H1 (cell line): ENCODE measurements around the gene MMP1. TPM values are rescaled to one million over a fixed set of nuclear protein-coding genes. Genes with fewer than 3 reads are reported as not detected.

Experiments
- BRCA1 ChIP-seq: IDR thresholded peaks from 2 replicates; pipeline ENCODE4 v1.6.1; 2012; ENCODE audit warnings: low read depth, low read length, improper control_type of control experiment
- CHD7 ChIP-seq: fragments of 300-600 bp; sonication (generic); IDR thresholded peaks from 2 replicates; pipeline ENCODE4 v1.7.1; 2012; ENCODE audit warnings: low read length, moderate library complexity, mild to moderate bottlenecking, inconsistent platforms; ENCODE audit not compliant: insufficient replicate concordance
- CTBP2 ChIP-seq: IDR thresholded peaks from 2 replicates; pipeline ENCODE4 v1.7.0; 2011; ENCODE audit warnings: borderline replicate concordance, mild to moderate bottlenecking, moderate library complexity, mixed read lengths, low read length; ENCODE audit not compliant: insufficient read depth, insufficient read length
- EZH2 ChIP-seq: fragments of 200-600 bp; sonication (generic); IDR thresholded peaks from 2 replicates; pipeline ENCODE4 v1.7.1; 2012; ENCODE audit warnings: low read depth, mild to moderate bottlenecking, moderate library complexity, low read length, inconsistent platforms; ENCODE audit not compliant: severe bottlenecking
- KDM5A ChIP-seq: fragments of 200-600 bp; IDR thresholded peaks from 2 replicates; pipeline ENCODE4 v1.7.1; 2012; ENCODE audit warnings: mild to moderate bottlenecking, low read length, inconsistent platforms, mixed read lengths
- MAX ChIP-seq: IDR thresholded peaks from 2 replicates; pipeline ENCODE4 v1.6.1; 2012; ENCODE audit warnings: inconsistent platforms
- PHF8 ChIP-seq: fragments of 200-600 bp; sonication (generic); conservative IDR thresholded peaks from 2 replicates; pipeline ENCODE4 v1.7.1; 2012; ENCODE audit warnings: low read depth, mild to moderate bottlenecking, inconsistent platforms, low read length, moderate library complexity
- POLR2AphosphoS5 ChIP-seq: IDR thresholded peaks from 2 replicates; pipeline ENCODE4 v1.6.1; 2011; ENCODE audit warnings: low read depth, low read length
- RNF2 ChIP-seq: fragments of 200-900, 300-1000 bp; sonication (generic); IDR thresholded peaks from 2 replicates; pipeline ENCODE4 v1.7.1; 2016; ENCODE audit warnings: borderline replicate concordance, low read depth, mild to moderate bottlenecking, antibody characterized with exemption, low read length; ENCODE audit not compliant: poor library complexity, severe bottlenecking; ENCODE audit errors: missing control alignments
- SRF ChIP-seq: IDR thresholded peaks from 2 replicates; pipeline ENCODE4 v1.6.1; 2011; ENCODE audit warnings: mild to moderate bottlenecking, low read depth, low read length, moderate library complexity
- YY1 ChIP-seq: IDR thresholded peaks from 2 replicates; pipeline ENCODE4 v1.6.1; 2011; ENCODE audit warnings: low read depth, mild to moderate bottlenecking, low read length
- polyA plus RNA-seq, 7 experiments: library from polyadenylated mRNA; depleted of rRNA in 3 of 7; stranded (reverse) in 5 of 7; unstranded in 2 of 7; fragments of >200 nt in 5 of 7; fragments of 200-250 nt in 2 of 7; gene quantifications; 1 replicate in 5 of 7; 2 replicates in 1 of 7; 4 replicates in 1 of 7; pipeline versions ENCODE4 v1.2.1 to v1.2.3, GENCODE V29; 2011 to 2013; ENCODE audit warnings: missing spikeins in 2 of 7, mixed read lengths in 2 of 7
- total RNA-seq: library from RNA; stranded (reverse); fragmentation: NEBNext Ultra II Directional; extraction: Animal tissue kit (Norgen Biotek cat#: 25700); gene quantifications from 2 replicates; pipeline ENCODE4 v1.2.1, GENCODE V29; 2021

Gene MMP1
- total and polyA plus RNA-seq, 2 of the 8 experiments (the other 6 are each of a cell fraction or from before 2014, with no cell fraction given): not detected

GRCh38 chr11:102824556-102824955 lies 26.6 kb upstream of the MMP1 start (continued):
- no peak for TF ChIP-seq CHD7
- TF ChIP-seq CTBP2: no peak
- no peak for TF ChIP-seq MAX
- TF ChIP-seq YY1: no peak
- no peak for TF ChIP-seq KDM5A
- TF ChIP-seq BRCA1: no peak
- TF ChIP-seq POLR2AphosphoS5: no peak
- TF ChIP-seq EZH2: no peak
- TF ChIP-seq RNF2: no peak
- no peak for TF ChIP-seq PHF8
- TF ChIP-seq SRF: no peak
